GOT3 (cell line): Measurements from ENCODE around the gene ABCB9.
"Not testable (repeated sequence)": the region's sequence is repeated elsewhere in the genome, so short reads cannot be mapped to it uniquely, and the experiment has no call there.

Source experiments
- DNase-seq: peaks from one replicate; lab custom pipeline; 2025; ENCODE audit warnings: mixed read lengths; lab: John Stamatoyannopoulos, UW

ABCB9 gene

GRCh38 chr12:122963941-122964265 is 2.4 kb downstream of the ABCB9 start:
- DNase-seq, result no peak

GRCh38 chr12:122961531-122962329 is 4.5 kb downstream of the ABCB9 start:
- no peak for DNase-seq

- no peak for DNase-seq
Measured at GRCh38 chr12:122960193-122960569, 6.1 kb downstream of the ABCB9 start.

- DNase-seq, result no peak
Measured at GRCh38 chr12:122959566-122960192, 6.6 kb downstream of the ABCB9 start.

GRCh38 chr12:122958198-122958888 is 7.9 kb downstream of the ABCB9 start:
- no peak for DNase-seq

GRCh38 chr12:122956035-122956434 is 10.2 kb downstream of the ABCB9 start:
- DNase-seq, result no peak

GRCh38 chr12:122955156-122955555 is 11.1 kb downstream of the ABCB9 start:
- DNase-seq, result no peak

- peak; percentile 5 for DNase-seq
Measured at GRCh38 chr12:122951979-122952892, 14.0 kb downstream of the ABCB9 start.

GRCh38 chr12:122951406-122951805 is 14.9 kb downstream of the ABCB9 start:
- DNase-seq, result no peak

GRCh38 chr12:122949816-122950675 is 16.2 kb downstream of the ABCB9 start:
- DNase-seq, result no peak

GRCh38 chr12:122949405-122949804 is 16.9 kb downstream of the ABCB9 start:
- no peak for DNase-seq

GRCh38 chr12:122948605-122949004 is 17.7 kb downstream of the ABCB9 start:
- DNase-seq, result no peak

GRCh38 chr12:122947352-122947792 is 18.9 kb downstream of the ABCB9 start:
- no peak for DNase-seq

GRCh38 chr12:122946690-122947341 is 19.4 kb downstream of the ABCB9 start:
- peak; percentile 88 for DNase-seq

- DNase-seq, result no peak
Measured at GRCh38 chr12:122944605-122945592, 21.4 kb downstream of the ABCB9 start.

GRCh38 chr12:122943196-122943595 is 23.1 kb downstream of the ABCB9 start:
- DNase-seq, result no peak

GRCh38 chr12:122942637-122943036 is 23.6 kb downstream of the ABCB9 start:
- DNase-seq, result no peak

GRCh38 chr12:122941351-122941750 is 24.9 kb downstream of the ABCB9 start:
- DNase-seq, result not testable (repeated sequence)

GRCh38 chr12:122939125-122939524 is 27.1 kb downstream of the ABCB9 start:
- DNase-seq, result no peak
